K562 (cell line): Measurements from ENCODE around the gene CTCFL. TPM values are rescaled to one million over a fixed set of nuclear protein-coding genes. Genes with fewer than 3 reads are reported as not detected.
A peak's percentile ranks its signal among the peaks of the same experiment; 100 is the strongest.

Experiments
- ATAC-seq: fragments of 200-7000 bp; cut with Tn5 transposase; 3 replicates; pipeline ENCODE4 v1.9.1; 2020; ENCODE audit warnings: moderate library complexity
- BruUV-seq: library from RNA; stranded (reverse); fragments of 400-500 nt; replicated peaks from 2 replicates; lab custom pipeline; 2021; lab: Mats Ljungman, UMichigan
- CTCF ChIA-PET: fragments of 300-600 bp; formaldehyde crosslinking; extraction: SDS; loops from one replicate; lab custom pipeline; 2021; ENCODE audit warnings: low intra/inter-chr PET ratio; lab: Yijun Ruan, JAX
- POLR2A ChIA-PET: fragments of 300-600, 350-650 bp; sonication (Branson Sonifier 250); formaldehyde crosslinking; extraction: SDS; loops from one replicate; lab custom pipeline; 2021; ENCODE audit warnings: antibody characterized with exemption, inconsistent platforms; lab: Yijun Ruan, JAX
- DNase-seq, 4 experiments: peaks; one replicate each; pipeline versions ENCODE4 v3.0.0 to v3.0.0-alpha.2; 2011 to 2018; ENCODE audit warnings: low spot score in 3 of 4, mixed read lengths in 3 of 4; ENCODE audit errors: extremely low read depth in 1 of 4
- FAIRE-seq: peaks from 2 replicates; lab custom pipeline; 2011; peaks lifted over from hg19 to GRCh38; lab: Jason Lieb, UNC
- H2AFZ ChIP-seq: 2 replicates; pipeline ENCODE4 v1.6.0; 2011; ENCODE audit warnings: low read depth, low read length, control low read depth, inconsistent platforms
- H3K27ac ChIP-seq: fragments of 200-600 bp; 3 replicates; pipeline ENCODE4 v1.8.0; 2011; ENCODE audit warnings: low read depth, mild to moderate bottlenecking, control low read depth, inconsistent platforms, low read length, moderate library complexity, mixed read lengths; ENCODE audit errors: extremely low read depth
- H3K27me3 ChIP-seq, 2 experiments: fragments of 300-600 bp in 1 of 2; 2 replicates in 1 of 2; 3 replicates in 1 of 2; pipeline versions ENCODE4 v1.6.0 to v1.8.0; 2011; ENCODE audit warnings: inconsistent platforms in 2 of 2, low read length in 2 of 2, mild to moderate bottlenecking in 1 of 2, mixed read lengths in 1 of 2, moderate library complexity in 1 of 2; ENCODE audit not compliant: control insufficient read depth in 2 of 2, insufficient read depth in 2 of 2
- H3K36me3 ChIP-seq: fragments of 300-600 bp; 3 replicates; pipeline ENCODE4 v1.8.0; 2011; ENCODE audit warnings: mild to moderate bottlenecking, low read length, inconsistent platforms; ENCODE audit not compliant: control insufficient read depth, insufficient read depth
- H3K4me1 ChIP-seq, 2 experiments: fragments of 200-600 bp in 1 of 2; replicated peaks in 1 of 2; 2 replicates in 1 of 2; 3 replicates in 1 of 2; pipeline versions ENCODE4 v1.5.1 to v1.8.0; 2011; ENCODE audit warnings: inconsistent platforms in 2 of 2, low read length in 2 of 2, mild to moderate bottlenecking in 1 of 2, mixed read lengths in 1 of 2, moderate library complexity in 1 of 2; ENCODE audit not compliant: control insufficient read depth in 2 of 2, insufficient read depth in 2 of 2
- H3K4me2 ChIP-seq: 2 replicates; pipeline ENCODE4 v1.6.1; 2011; ENCODE audit warnings: low read length, control low read depth, inconsistent platforms, mixed read lengths; ENCODE audit not compliant: insufficient read depth
- H3K4me3 ChIP-seq: fragments of 200-600 bp; sonication (generic), shearing (Covaris generic); 2 replicates; pipeline ENCODE4 v1.5.1; 2016; ENCODE audit warnings: control low read depth, inconsistent platforms
- H3K79me2 ChIP-seq: fragments of 200-600 bp; 3 replicates; pipeline ENCODE4 v1.8.0; 2011; ENCODE audit warnings: low read length, inconsistent platforms; ENCODE audit not compliant: control insufficient read depth, insufficient read depth
- H3K9ac ChIP-seq, 2 experiments: 2 replicates each; pipeline versions ENCODE4 v1.6.0 to v1.6.1; 2011; ENCODE audit warnings: low read depth in 2 of 2, low read length in 2 of 2, control low read depth in 1 of 2, inconsistent platforms in 1 of 2, mild to moderate bottlenecking in 1 of 2, mixed read lengths in 1 of 2; ENCODE audit not compliant: insufficient read depth in 1 of 2
- H3K9me1 ChIP-seq: one replicate; pipeline ENCODE4 v1.6.0; 2011; ENCODE audit warnings: inconsistent platforms, mild to moderate bottlenecking, low read length, moderate library complexity; ENCODE audit not compliant: control insufficient read depth, insufficient read depth
- H3K9me3 ChIP-seq: replicated peaks from 2 replicates; pipeline ENCODE4 v1.5.1; 2011; ENCODE audit warnings: low read depth, low read length, inconsistent platforms; ENCODE audit not compliant: control insufficient read depth, insufficient read depth
- H4K20me1 ChIP-seq: replicated peaks from 2 replicates; pipeline ENCODE4 v1.6.1; 2011; ENCODE audit warnings: low read length, inconsistent platforms, mixed read lengths; ENCODE audit not compliant: control insufficient read depth, insufficient read depth
- CEBPB ChIP-seq: fragments of 450-650 bp; IDR thresholded peaks from 2 replicates; pipeline ENCODE4 v1.6.1; 2016; ENCODE audit warnings: missing genetic modification characterization, missing compliant biosample characterization
- CEBPG ChIP-seq, 3 experiments: fragments of 200-800 bp in 1 of 3; sonication (Bioruptor generic) in 1 of 3; sonication (generic) in 1 of 3; formaldehyde crosslinking in 1 of 3; IDR thresholded peaks in 2 of 3; conservative IDR thresholded peaks in 1 of 3; 2 replicates each; pipeline versions ENCODE4 v1.6.1 to v1.8.0; 2016 to 2022; ENCODE audit warnings: missing compliant biosample characterization in 2 of 3, missing genetic modification characterization in 2 of 3, mild to moderate bottlenecking in 1 of 3, missing genetic modification reagents in 1 of 3
- ELF4 ChIP-seq: fragments of 450-650 bp; formaldehyde crosslinking; IDR thresholded peaks from 2 replicates; pipeline ENCODE4 v1.4.0; 2022; ENCODE audit warnings: missing genetic modification characterization
- ZKSCAN1 ChIP-seq: fragments of 150-350 bp; IDR thresholded peaks from 2 replicates; pipeline ENCODE4 v1.6.1; 2016; ENCODE audit warnings: low read depth, low read length
- WGBS: fragments of 100-300 bp; shearing (Covaris generic); methylation state at CpG from one replicate; pipeline ENCODE4 v1.1.6; 2016; ENCODE audit warnings: low coverage, mixed read lengths; ENCODE audit not compliant: insufficient coverage; ENCODE audit errors: missing lambda C conversion rate; 5-methylcytosine and 5-hydroxymethylcytosine counted together
- in situ Hi-C: fragments of 300-500 bp; cut with MboI; formaldehyde crosslinking; loops from 4 replicates; pipeline ENCODE4 v1.15.0; 2018; ENCODE audit warnings: inconsistent platforms, mixed read lengths
- intact Hi-C: fragments of 100-400 bp; cut with micrococcal nuclease; formaldehyde crosslinking; loops from 2 replicates; pipeline ENCODE4 v1.14.2; 2022
- polyA plus RNA-seq, 8 experiments: library from polyadenylated mRNA; depleted of rRNA in 4 of 8; stranded (reverse) in 5 of 8; unstranded in 3 of 8; fragments of >200 nt; fragmentation: Nextera tagmentation in 2 of 8; fragmentation: Illumina TruSeq in 1 of 8; extraction: Ambion mirVana in 2 of 8; extraction: Trizol in 1 of 8; gene quantifications; 2 replicates each; pipeline versions ENCODE4 v1.2.1 to v1.2.3, GENCODE V29; 2011 to 2014; ENCODE audit warnings: inconsistent platforms in 1 of 8, missing spikeins in 1 of 8
- total RNA-seq, 7 experiments: library from RNA; depleted of rRNA in 6 of 7; stranded (reverse); fragments of >200 nt in 6 of 7; fragmentation: Illumina TruSeq in 2 of 7; extraction: Trizol in 2 of 7; gene quantifications; 2 replicates each; pipeline versions ENCODE4 v1.2.1 to v1.2.3, GENCODE V29; 2011 to 2021; ENCODE audit warnings: low replicate concordance in 1 of 7

Gene CTCFL
- total and polyA plus RNA-seq, 9 of the 15 experiments (the other 6 are each of a cell fraction or from before 2014, with no cell fraction given): 42.4 to 188 (median 111) TPM

DNA sequence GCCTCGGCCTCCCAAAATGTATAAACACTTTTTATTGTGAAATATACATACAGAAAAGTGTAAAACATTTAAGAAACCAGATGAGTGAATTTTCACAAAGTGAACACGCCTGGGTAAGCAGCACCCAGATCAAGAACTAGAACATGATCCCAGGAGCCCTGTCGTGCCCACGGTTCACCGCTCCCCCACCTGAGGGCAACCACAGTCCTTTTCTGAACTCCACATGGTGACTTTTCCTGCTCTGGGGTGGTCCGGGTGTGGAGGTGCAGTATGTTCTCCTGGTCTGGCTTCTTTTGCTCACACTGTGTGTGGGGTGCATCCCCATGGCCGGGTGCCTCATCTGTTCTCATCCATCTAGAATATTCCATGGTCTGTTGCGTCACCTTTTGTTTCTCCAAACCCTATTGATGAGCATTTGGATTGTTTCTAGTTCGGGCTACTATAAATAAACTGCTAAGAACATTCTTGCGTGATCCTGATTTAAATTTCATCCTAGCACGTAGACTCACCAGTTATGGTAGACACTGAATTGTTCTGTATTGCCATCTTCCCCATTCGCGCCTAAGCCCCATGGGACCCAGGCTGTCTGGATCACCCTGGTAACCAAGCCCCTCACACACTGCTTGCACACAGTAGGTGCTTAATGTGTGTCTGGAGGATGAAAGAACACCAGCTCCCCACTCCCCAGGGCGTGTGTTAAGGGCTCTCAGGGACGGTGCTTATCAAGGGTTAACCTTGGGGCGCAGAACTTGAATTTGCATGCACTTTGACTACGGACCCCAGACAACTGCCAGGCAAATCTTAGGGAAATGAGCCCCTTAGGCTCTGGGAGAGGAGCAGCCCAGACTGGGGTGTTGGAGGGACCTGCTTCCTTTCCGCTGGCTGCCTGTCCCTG, 56.2 kb downstream of the CTCFL start:
- Histone ChIP-seq H3K36me3 (no peaks in the 10 kb centered on the region), H3K9ac (peak overlapping the region in 1 of 2 experiments; percentile 1; a peak in 1 of 4 replicates), H2AFZ (0 out of 2 replicates have a peak overlapping the region, but pooled peaks have one; percentile 5), H3K4me1 (peaks cover 15 to 34% of the 10 kb centered on the region in 2 experiments; a peak in 4 of 5 replicates), H3K4me2 (no peak overlapping the region), H3K4me3 (no peak overlapping the region), H3K27ac (no peak overlapping the region), H3K27me3 (no peaks in the 10 kb centered on the region; a peak in 2 of 5 replicates), H4K20me1 (no peaks in the 10 kb centered on the region), H3K79me2 (no peaks in the 10 kb centered on the region), H3K9me3 (no peaks in the 10 kb centered on the region), H3K9me1 (no peaks in the 10 kb centered on the region)
- in situ Hi-C loops: no loop called here
- ChIA-PET CTCF (no interaction called here), POLR2A (interaction anchor here (1.4 kb wide), 1 partner anchor 79 kb away, joined by 6 read pairs; no protein-coding TSS in a partner anchor)
- TF ChIP-seq ELF4 (CRISPR knock-in tag) (no peak), ZKSCAN1 (peak; percentile 85), CEBPG (CRISPR knock-in tag; IDR thresholded peaks at IDR 0.05) (no peak), CEBPG (tag; conservative IDR thresholded peaks at IDR 0.05 in 1 of 2, IDR thresholded peaks at IDR 0.05 in 1 of 2) (0 out of 4 replicates have a peak, but pooled peaks of 1 of the 2 experiments have one; percentile 19), CEBPB (tag) (peak; percentile 27; the same call in 1 of the 2 replicates)
- intact Hi-C loops: no loop called here
- DNase-seq (no peak), FAIRE-seq (no peak), ATAC-seq (no peak)
- BruUV-seq: no TSS peak
- WGBS: 66% methylated on average over 18 of the region's 18 CpGs
